Measurements from ENCODE around the gene ATG5. TPM values are rescaled to one million over a fixed set of nuclear protein-coding genes. Genes with fewer than 3 reads are reported as not detected.

ATG5 gene
- total RNA-seq, 4 donors from 2014 or later: 25.3 to 47.8 (median 35.2) TPM

DNA sequence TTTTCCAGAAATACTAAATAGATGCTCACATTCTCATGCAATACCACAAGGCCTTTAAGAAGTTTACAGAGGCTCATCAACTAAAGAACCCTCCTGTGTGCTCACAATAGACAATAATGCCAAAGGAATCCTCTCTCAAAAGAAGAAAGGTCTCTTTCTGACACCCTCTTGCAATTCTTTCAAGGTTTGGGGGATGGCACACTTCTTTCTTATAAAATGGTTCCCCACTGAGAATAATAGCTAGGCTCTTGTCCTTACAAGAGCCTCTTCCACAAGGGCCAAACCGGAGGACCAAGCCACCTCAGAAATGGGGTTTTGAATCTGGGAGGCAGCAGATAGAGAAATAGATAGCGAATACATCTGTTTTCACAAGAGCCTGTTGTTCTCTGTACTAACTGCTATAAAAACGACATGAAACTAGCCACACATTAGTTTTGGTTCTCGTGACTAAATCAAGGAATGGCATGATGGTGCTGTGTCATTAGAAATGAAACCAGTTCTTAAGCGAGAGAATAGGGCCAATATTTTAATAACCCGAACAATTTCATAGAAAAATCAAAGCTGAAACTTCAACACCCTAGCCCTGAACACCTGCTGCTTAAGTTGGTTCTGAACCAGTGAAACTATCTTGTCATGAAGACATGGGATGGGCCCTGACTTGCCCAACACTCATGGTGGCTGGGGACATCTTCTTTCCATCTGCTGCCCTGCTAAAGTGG, 158.3 kb downstream of the ATG5 start:
- peaks cover 0 to 6% (median 0%) of the 10 kb centered on the region in 4 donors for H3K4me1 ChIP-seq
- H3K9me3 ChIP-seq: no peaks in the 10 kb centered on the region
- H3K4me3 ChIP-seq: no peak overlapping the region
- H3K36me3 ChIP-seq: no peaks in the 10 kb centered on the region
- intact Hi-C loops (cut with DNase I): no loop called here
- 86% methylated on average over 6 of the region's 6 CpGs for WGBS
- H3K27me3 ChIP-seq: no peaks in the 10 kb centered on the region
- H3K27ac ChIP-seq (replicated peaks in 1 of 4): no peak overlapping the region
- peak; percentile 45 for DNase-seq (ENCODE audit: extremely low spot score)
- TF ChIP-seq CTCF (IDR thresholded peaks at IDR 0.05) (no peak), EP300 (IDR thresholded peaks at IDR 0.05) (no peak), POLR2A (IDR thresholded peaks at IDR 0.05; ENCODE audit: low read depth) (no peak), POLR2AphosphoS5 (IDR thresholded peaks at IDR 0.05) (no peak)

GRCh38 chr6:106165885-106166485, 159.6 kb downstream of the ATG5 start:
- no peaks in the 10 kb centered on the region for H3K27me3 ChIP-seq
- peaks cover 0 to 6% (median 0%) of the 10 kb centered on the region in 4 donors for H3K4me1 ChIP-seq
- TF ChIP-seq EP300 (IDR thresholded peaks at IDR 0.05): no peak
- TF ChIP-seq POLR2AphosphoS5 (IDR thresholded peaks at IDR 0.05): no peak
- no peak for TF ChIP-seq CTCF (IDR thresholded peaks at IDR 0.05)
- no peak for TF ChIP-seq POLR2A (IDR thresholded peaks at IDR 0.05; ENCODE audit: low read depth)
- WGBS: 98% methylated on average over 3 of the region's 3 CpGs
- DNase-seq (ENCODE audit: extremely low spot score): peak; percentile 62
- intact Hi-C loops (cut with DNase I): no loop called here
- H3K9me3 ChIP-seq: no peaks in the 10 kb centered on the region
- H3K4me3 ChIP-seq: no peak overlapping the region
- H3K36me3 ChIP-seq: no peaks in the 10 kb centered on the region
- no peak overlapping the region for H3K27ac ChIP-seq (replicated peaks in 1 of 4)

GRCh38 chr6:106163966-106164877, 161.3 kb downstream of the ATG5 start:
- Histone ChIP-seq H3K4me1 (peaks cover 0 to 6% (median 0%) of the 10 kb centered on the region in 4 donors), H3K36me3 (no peaks in the 10 kb centered on the region), H3K27me3 (peaks cover 0 to 3% (median 0%) of the 10 kb centered on the region in 4 donors), H3K4me3 (no peak overlapping the region), H3K27ac (replicated peaks in 1 of 4) (peak overlapping the region; percentile 42 to 59 (median 51)), H3K9me3 (no peaks in the 10 kb centered on the region)
- intact Hi-C loops (cut with DNase I): no loop called here
- whole genome bisulfite sequencing: 74% methylated on average over 17 of the region's 17 CpGs
- TF ChIP-seq CTCF (IDR thresholded peaks at IDR 0.05) (no peak), POLR2AphosphoS5 (IDR thresholded peaks at IDR 0.05) (peak in 1 of 2 donors; percentile 29)
- DNase-seq (ENCODE audit: extremely low spot score): peak; percentile 89

DNA sequence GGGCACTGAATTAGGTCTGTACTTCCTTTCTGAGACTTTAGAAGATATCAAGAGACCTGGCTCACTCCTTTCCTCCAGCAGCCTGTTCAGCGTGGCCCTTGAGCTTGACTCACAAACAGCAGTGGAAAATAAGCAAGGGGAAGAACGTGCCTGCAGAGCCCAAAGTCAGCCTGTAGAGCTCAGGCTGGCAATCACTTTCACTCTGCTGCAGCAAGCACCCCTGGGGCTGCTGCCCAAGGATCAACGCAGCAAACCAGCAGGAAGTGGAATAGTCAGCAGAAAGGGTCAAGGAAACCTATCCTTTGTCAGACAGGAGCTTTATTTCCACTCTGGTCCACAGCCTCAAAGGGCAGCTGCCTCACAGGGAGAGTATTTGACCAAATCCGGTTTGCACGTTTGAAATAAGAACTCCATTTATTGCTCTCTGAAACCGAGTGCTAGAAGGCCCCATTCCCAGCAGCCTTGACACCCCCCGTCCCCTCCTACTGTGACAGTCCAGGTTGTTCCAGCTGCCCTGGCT, 162.1 kb downstream of the ATG5 start:
- Histone ChIP-seq H3K4me1 (peaks cover 0 to 6% (median 0%) of the 10 kb centered on the region in 4 donors), H3K4me3 (peak overlapping the region in 1 of 4 donors; percentile 2), H3K27ac (replicated peaks in 1 of 4) (peak overlapping the region; percentile 42 to 59 (median 51)), H3K9me3 (no peaks in the 10 kb centered on the region), H3K27me3 (peaks cover 0 to 5% (median 0%) of the 10 kb centered on the region in 4 donors), H3K36me3 (no peaks in the 10 kb centered on the region)
- TF ChIP-seq CTCF (IDR thresholded peaks at IDR 0.05) (no peak), POLR2A (IDR thresholded peaks at IDR 0.05; ENCODE audit: low read depth) (no peak), POLR2AphosphoS5 (IDR thresholded peaks at IDR 0.05) (no peak), EP300 (IDR thresholded peaks at IDR 0.05) (no peak)
- DNase-seq (ENCODE audit: extremely low spot score): no peak
- intact Hi-C loops (cut with DNase I): no loop called here
- 44% methylated on average over 7 of the region's 7 CpGs for WGBS
